ENCODE results near the gene C4B.
"Not testable (repeated sequence)": the region's sequence is repeated elsewhere in the genome, so short reads cannot be mapped to it uniquely, and the experiment has no call there.

The C4B gene

GRCh38 chr6:32037598-32038524 lies 23.3 kb downstream of the C4B start, which contains the start of gene CYP21A2:
CYP21A2 (plus strand) TSS chr6:32038415; CDS start chr6:32038423, 8 bp downstream.
- DNase-seq: not testable (repeated sequence)

GRCh38 chr6:32038878-32039277 lies 24.3 kb downstream of the C4B start:
- not testable (repeated sequence) for DNase-seq

GRCh38 chr6:32039321-32040274 lies 25.0 kb downstream of the C4B start:
- not testable (repeated sequence) for DNase-seq

- DNase-seq: not testable (repeated sequence)
Observed at GRCh38 chr6:32040299-32041049, 25.9 kb downstream of the C4B start.

GRCh38 chr6:32041050-32041321 lies 26.4 kb downstream of the C4B start:
- DNase-seq: not testable (repeated sequence)

- not testable (repeated sequence) for DNase-seq
Observed at GRCh38 chr6:32041385-32041784, 26.8 kb downstream of the C4B start.

- not testable (repeated sequence) for DNase-seq
Observed at GRCh38 chr6:32042276-32042675, 27.7 kb downstream of the C4B start.

GRCh38 chr6:32043589-32044380 lies 29.2 kb downstream of the C4B start:
- DNase-seq: not testable (repeated sequence)

GRCh38 chr6:32044916-32045315 lies 30.3 kb downstream of the C4B start:
- not testable (repeated sequence) for DNase-seq

GRCh38 chr6:32045811-32046449 lies 31.3 kb downstream of the C4B start:
- no peak for DNase-seq

- DNase-seq: peak; percentile 18
Observed at GRCh38 chr6:32046450-32047083, 32.0 kb downstream of the C4B start.

GRCh38 chr6:32047084-32047478 lies 32.5 kb downstream of the C4B start:
- DNase-seq: no peak

GRCh38 chr6:32047539-32047854 lies 32.9 kb downstream of the C4B start:
- DNase-seq: no peak

- DNase-seq: peak; percentile 68
Observed at GRCh38 chr6:32047855-32048766, 33.5 kb downstream of the C4B start.

- DNase-seq: not testable (repeated sequence)
Observed at GRCh38 chr6:32049149-32049548, 34.6 kb downstream of the C4B start.

- DNase-seq: not testable (repeated sequence)
Observed at GRCh38 chr6:32049736-32050135, 35.1 kb downstream of the C4B start.

- no peak for DNase-seq
Observed at GRCh38 chr6:32050562-32050961, 36.0 kb downstream of the C4B start.

GRCh38 chr6:32052626-32053025 lies 38.0 kb downstream of the C4B start:
- DNase-seq: not testable (repeated sequence)

- not testable (repeated sequence) for DNase-seq
Observed at GRCh38 chr6:32053314-32053713, 38.7 kb downstream of the C4B start.

- DNase-seq: not testable (repeated sequence)
Observed at GRCh38 chr6:32055756-32056155, 41.2 kb downstream of the C4B start.
